ENCODE results near the gene PTPRM. TPM values are rescaled to one million over a fixed set of nuclear protein-coding genes. Genes with fewer than 3 reads are reported as not detected.

The PTPRM gene
- total RNA-seq, 1 experiment from 2014 or later, result 28.8 TPM

GRCh38 chr18:8095947-8096570 is 528.9 kb downstream of the PTPRM start:
- no peak for DNase-seq (ENCODE audit: low read depth)

GRCh38 chr18:8097399-8097798 is 530.3 kb downstream of the PTPRM start:
- DNase-seq (ENCODE audit: low read depth), result no peak

GRCh38 chr18:8097927-8098326 is 530.8 kb downstream of the PTPRM start:
- no peak for DNase-seq (ENCODE audit: low read depth)

- no peak for DNase-seq (ENCODE audit: low read depth)
These were observed 539.5 kb downstream of the PTPRM start for GRCh38 chr18:8106603-8107002.

- DNase-seq (ENCODE audit: low read depth), result no peak
These were observed 540.3 kb downstream of the PTPRM start for GRCh38 chr18:8107426-8107825.

GRCh38 chr18:8114480-8114879 is 547.4 kb downstream of the PTPRM start:
- DNase-seq (ENCODE audit: low read depth), result no peak

- peak; percentile 64 for DNase-seq (ENCODE audit: low read depth)
These were observed 549.4 kb downstream of the PTPRM start for GRCh38 chr18:8116341-8117005.

- no peak for DNase-seq (ENCODE audit: low read depth)
These were observed 549.9 kb downstream of the PTPRM start for GRCh38 chr18:8117006-8117371.

- DNase-seq (ENCODE audit: low read depth), result no peak
These were observed 554.0 kb downstream of the PTPRM start for GRCh38 chr18:8121101-8121500.

GRCh38 chr18:8121942-8122480 is 554.9 kb downstream of the PTPRM start:
- peak; percentile 36 for DNase-seq (ENCODE audit: low read depth)

- DNase-seq (ENCODE audit: low read depth), result no peak
These were observed 557.4 kb downstream of the PTPRM start for GRCh38 chr18:8124232-8125146.

GRCh38 chr18:8130096-8130495 is 563.0 kb downstream of the PTPRM start:
- DNase-seq (ENCODE audit: low read depth), result no peak

GRCh38 chr18:8133032-8133431 is 565.9 kb downstream of the PTPRM start:
- no peak for DNase-seq (ENCODE audit: low read depth)

- DNase-seq (ENCODE audit: low read depth), result no peak
These were observed 566.8 kb downstream of the PTPRM start for GRCh38 chr18:8133888-8134287.

GRCh38 chr18:8139127-8139527 is 572.0 kb downstream of the PTPRM start:
- no peak for DNase-seq (ENCODE audit: low read depth)

- DNase-seq (ENCODE audit: low read depth), result no peak
These were observed 572.8 kb downstream of the PTPRM start for GRCh38 chr18:8139891-8140406.

GRCh38 chr18:8140841-8141501 is 573.9 kb downstream of the PTPRM start:
- peak; percentile 56 for DNase-seq (ENCODE audit: low read depth)

- DNase-seq (ENCODE audit: low read depth), result peak; percentile 73
These were observed 575.1 kb downstream of the PTPRM start for GRCh38 chr18:8142131-8142711.

GRCh38 chr18:8142932-8143331 is 575.8 kb downstream of the PTPRM start:
- no peak for DNase-seq (ENCODE audit: low read depth)

GRCh38 chr18:8151181-8151580 is 584.1 kb downstream of the PTPRM start:
- no peak for DNase-seq (ENCODE audit: low read depth)

All from HT1080 (cell line).